AG04449 (cell line): ENCODE data around the gene ARL13A.
"Not testable (repeated sequence)": the region's sequence is repeated elsewhere in the genome, so short reads cannot be mapped to it uniquely, and the experiment has no call there.

ENCODE experiments used
- CTCF ChIA-PET: fragments of 350-600 bp; formaldehyde crosslinking; extraction: SDS; loops from one replicate; lab custom pipeline; 2021; ENCODE audit warnings: antibody characterized with exemption; lab: Yijun Ruan, JAX
- POLR2A ChIA-PET: fragments of 400-600, 350-600 bp; formaldehyde crosslinking; extraction: SDS; loops from one replicate; lab custom pipeline; 2020; ENCODE audit warnings: antibody characterized with exemption, inconsistent platforms; lab: Yijun Ruan, JAX
- DNase-seq: peaks from one replicate; pipeline ENCODE4 v3.0.0-alpha.2; 2010; ENCODE audit warnings: low read depth, low spot score
- H3K4me3 ChIP-seq: 2 replicates; pipeline ENCODE4 v1.5.1; 2011; ENCODE audit warnings: low read depth, mild to moderate bottlenecking, control low read depth, low read length
- CTCF ChIP-seq: IDR thresholded peaks from one replicate; pipeline ENCODE4 v1.5.1; 2011; ENCODE audit warnings: mild to moderate bottlenecking, moderate library complexity, low read length, control low read depth, inconsistent platforms; ENCODE audit not compliant: insufficient read depth; ENCODE audit errors: missing control alignments

Gene ARL13A

GRCh38 chrX:100999451-100999850, 29.9 kb downstream of the ARL13A start:
- CTCF ChIA-PET = no interaction called here
- no peak overlapping the region for H3K4me3 ChIP-seq
- POLR2A ChIA-PET = no interaction called here
- no peak for TF ChIP-seq CTCF
- no peak for DNase-seq

GRCh38 chrX:101009090-101009489, 39.6 kb downstream of the ARL13A start:
- no peak overlapping the region for H3K4me3 ChIP-seq
- no peak for DNase-seq
- CTCF ChIA-PET = no interaction called here
- no peak for TF ChIP-seq CTCF
- POLR2A ChIA-PET = no interaction called here

- CTCF ChIA-PET, DNase-seq, H3K4me3 ChIP-seq, POLR2A ChIA-PET: not testable (repeated sequence)
Measured at GRCh38 chrX:101012031-101012430, 42.5 kb downstream of the ARL13A start.

- H3K4me3 ChIP-seq = no peak overlapping the region
- CTCF ChIA-PET = no interaction called here
- no peak for TF ChIP-seq CTCF
- DNase-seq = no peak
- POLR2A ChIA-PET = no interaction called here
Measured at GRCh38 chrX:101022020-101022419, 52.5 kb downstream of the ARL13A start.

GRCh38 chrX:101025126-101025525, 55.6 kb downstream of the ARL13A start:
- ChIA-PET POLR2A (no interaction called here), CTCF (no interaction called here)
- TF ChIP-seq CTCF = no peak
- no peak overlapping the region for H3K4me3 ChIP-seq
- DNase-seq = no peak

DNA sequence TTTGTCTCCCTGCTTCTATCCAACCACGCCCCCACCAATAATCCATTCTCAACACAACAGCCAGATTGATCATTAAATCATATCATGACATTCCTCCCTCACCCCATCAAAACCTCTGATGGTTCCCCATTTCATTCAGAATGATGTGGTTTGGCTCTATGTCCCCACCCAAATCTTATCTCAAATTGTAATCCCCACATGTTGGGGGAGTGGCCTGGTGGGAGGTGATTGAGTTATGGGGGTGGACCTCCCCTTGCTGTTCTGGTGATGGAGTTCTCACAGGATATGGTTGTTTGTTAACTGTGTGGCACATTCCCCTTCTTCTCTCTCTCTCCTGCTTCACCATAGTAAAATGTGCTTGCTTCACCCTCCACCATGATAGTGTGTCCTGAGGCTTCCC, 59.1 kb downstream of the ARL13A start:
- no peak for DNase-seq
- ChIA-PET CTCF (no interaction called here), POLR2A (no interaction called here)
- no peak overlapping the region for H3K4me3 ChIP-seq
- no peak for TF ChIP-seq CTCF

- H3K4me3 ChIP-seq = no peak overlapping the region
- no peak for DNase-seq
- CTCF ChIA-PET = no interaction called here
- POLR2A ChIA-PET = no interaction called here
- TF ChIP-seq CTCF = no peak
Measured at GRCh38 chrX:101029665-101030064, 60.2 kb downstream of the ARL13A start.
